Measurements from ENCODE around the gene SFXN3.

- TF ChIP-seq EZH2phosphoT487 (IDR thresholded peaks at IDR 0.05; ENCODE audit: insufficient read depth, low read depth) (no peak), EZH2 (IDR thresholded peaks at IDR 0.05; ENCODE audit: insufficient read depth, poor library complexity, severe bottlenecking) (no peak)
Measured at GRCh38 chr10:101076630-101077029, 45.6 kb downstream of the SFXN3 start.

All from GM23248 (cell line).